ENCODE measurements around the gene RABGGTA.

DNA sequence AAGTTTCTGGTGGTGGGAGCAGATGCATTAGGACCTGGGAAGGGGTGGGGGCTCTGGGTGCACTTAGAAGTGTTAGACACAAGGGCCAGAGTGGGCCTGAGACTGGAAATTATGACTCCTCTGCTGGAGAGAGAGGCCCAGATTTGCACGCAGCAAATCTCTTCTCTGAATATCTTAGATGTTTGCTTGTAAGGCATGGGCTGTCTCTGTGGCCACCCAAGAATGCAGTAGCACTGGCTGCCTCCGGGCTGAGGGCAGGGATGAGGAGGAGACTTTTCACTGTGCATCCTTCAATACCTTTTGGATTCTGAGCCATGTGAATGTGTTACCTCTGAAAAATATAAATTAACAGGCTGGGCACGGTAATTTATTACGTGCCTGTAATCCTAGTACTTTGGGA lies 14.0 kb upstream of the RABGGTA start:
- TF ChIP-seq CTCF (IDR thresholded peaks at IDR 0.05; ENCODE audit: low read depth, low read length, poor library complexity, severe bottlenecking): no peak
- TF ChIP-seq EZH2phosphoT487 (IDR thresholded peaks at IDR 0.05; ENCODE audit: borderline replicate concordance, low read length): no peak
